C4-2B (cell line): ENCODE results near the gene EFEMP2.

Source experiments
- CTCF ChIP-seq: fragments of 450-650 bp; conservative IDR thresholded peaks from 2 replicates; pipeline ENCODE4 v1.5.1; 2017; ENCODE audit warnings: mild to moderate bottlenecking
- ZFX ChIP-seq: fragments of 450-650 bp; IDR thresholded peaks from 2 replicates; pipeline ENCODE4 v1.6.1; 2017

DNA sequence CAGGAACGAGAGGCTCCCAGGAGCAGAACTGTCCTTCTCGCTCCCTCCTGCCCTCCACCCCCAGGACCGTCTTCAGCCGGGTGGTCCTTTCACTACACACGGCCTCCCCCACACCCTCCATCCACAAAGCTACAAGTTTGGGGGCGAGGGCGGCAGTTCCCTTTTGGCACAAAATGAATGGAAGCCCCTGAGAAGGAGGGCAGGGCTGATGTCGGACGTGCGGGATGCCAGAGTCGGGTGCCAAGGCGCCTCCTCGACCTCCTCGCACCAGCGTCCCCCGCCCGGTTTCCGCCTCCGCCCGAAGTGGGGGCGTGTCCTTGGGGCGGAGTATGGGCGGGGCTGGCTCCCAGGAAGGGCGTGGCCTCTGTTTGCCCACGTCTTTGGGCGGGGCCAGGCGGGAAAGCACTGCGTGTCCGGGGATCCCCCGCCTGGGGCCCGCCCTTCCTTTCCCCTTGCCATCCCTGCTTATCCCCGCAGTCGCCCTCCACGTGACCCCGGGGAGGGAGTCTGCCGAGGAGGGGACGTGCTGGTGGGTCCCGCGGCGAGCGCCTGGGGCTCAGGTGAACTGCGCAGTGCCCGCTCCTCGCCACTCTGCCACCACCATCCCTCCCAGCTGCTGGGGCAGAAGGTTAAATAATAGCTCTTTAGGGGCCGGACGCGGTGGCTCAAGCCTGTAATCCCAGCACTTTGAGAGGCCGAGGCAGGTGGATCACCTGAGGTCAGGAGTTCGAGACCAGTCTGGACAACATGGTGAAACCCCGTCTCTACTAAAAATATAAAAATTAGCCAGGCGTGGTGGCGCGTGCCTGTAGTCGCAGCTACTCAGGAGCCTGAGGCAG is 937 bp upstream of the EFEMP2 start:
- TF ChIP-seq CTCF, result no peak
- TF ChIP-seq ZFX, result no peak
